ENCODE measurements around the gene C17orf67. TPM values are rescaled to one million over a fixed set of nuclear protein-coding genes. Genes with fewer than 3 reads are reported as not detected.

Gene C17orf67
- polyA plus RNA-seq, 1 donor from 2014 or later, result 0.15 TPM

DNA sequence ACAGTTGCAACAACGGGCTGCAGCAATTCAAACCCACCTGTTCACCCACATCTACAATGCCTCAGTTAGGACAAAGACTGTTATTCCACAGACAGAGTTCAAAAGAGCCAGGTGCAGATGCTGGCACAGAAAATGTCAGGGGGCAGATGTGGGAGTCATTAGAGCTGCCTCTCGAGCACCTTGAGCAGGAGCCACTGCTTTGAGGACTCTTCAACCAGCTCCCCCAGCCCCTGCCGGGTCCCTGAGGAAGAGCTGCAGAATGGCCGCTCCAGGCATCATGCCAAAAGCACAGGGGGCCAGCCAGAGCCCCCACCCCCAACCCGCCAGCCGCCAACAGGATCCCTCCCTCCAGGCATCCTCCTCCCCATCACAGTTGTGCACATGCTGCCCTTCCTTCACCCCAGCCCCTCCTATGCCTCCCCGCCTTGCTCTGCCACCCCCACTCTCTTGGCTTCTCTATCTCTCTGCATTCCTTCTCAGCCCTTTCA, 20.8 kb downstream of the C17orf67 start:
- Histone ChIP-seq H3F3A (ENCODE audit: insufficient read depth, low read length, poor library complexity, severe bottlenecking) (no peaks in the 10 kb centered on the region), H4K20me1 (ENCODE audit: insufficient read depth) (no peaks in the 10 kb centered on the region), H3K4me3 (ENCODE audit: low read length) (no peak overlapping the region), H3K9ac (ENCODE audit: low read length) (no peak overlapping the region), H3K9me3 (ENCODE audit: low read length) (no peaks in the 10 kb centered on the region), H3K4me2 (ENCODE audit: low read length) (no peak overlapping the region), H3K9me2 (ENCODE audit: insufficient read depth, low read length) (no peaks in the 10 kb centered on the region), H3K27me3 (ENCODE audit: insufficient read depth, low read depth, low read length) (no peaks in the 10 kb centered on the region), H3K79me2 (replicated peaks; ENCODE audit: insufficient read depth, low read length) (no peaks in the 10 kb centered on the region), H3K36me3 (ENCODE audit: insufficient read depth, low read length) (no peaks in the 10 kb centered on the region), H3K27ac (ENCODE audit: low read length) (no peak overlapping the region), H2AFZ (ENCODE audit: low read depth, low read length) (no peak overlapping the region)
- TF ChIP-seq TAF1 (IDR thresholded peaks at IDR 0.05; ENCODE audit: low read depth), result no peak
- TF ChIP-seq SMC3 (conservative IDR thresholded peaks at IDR 0.05; ENCODE audit: poor library complexity), result no peak
- no peak for TF ChIP-seq RAD21 (conservative IDR thresholded peaks at IDR 0.05)
- TF ChIP-seq, protein P1, sequence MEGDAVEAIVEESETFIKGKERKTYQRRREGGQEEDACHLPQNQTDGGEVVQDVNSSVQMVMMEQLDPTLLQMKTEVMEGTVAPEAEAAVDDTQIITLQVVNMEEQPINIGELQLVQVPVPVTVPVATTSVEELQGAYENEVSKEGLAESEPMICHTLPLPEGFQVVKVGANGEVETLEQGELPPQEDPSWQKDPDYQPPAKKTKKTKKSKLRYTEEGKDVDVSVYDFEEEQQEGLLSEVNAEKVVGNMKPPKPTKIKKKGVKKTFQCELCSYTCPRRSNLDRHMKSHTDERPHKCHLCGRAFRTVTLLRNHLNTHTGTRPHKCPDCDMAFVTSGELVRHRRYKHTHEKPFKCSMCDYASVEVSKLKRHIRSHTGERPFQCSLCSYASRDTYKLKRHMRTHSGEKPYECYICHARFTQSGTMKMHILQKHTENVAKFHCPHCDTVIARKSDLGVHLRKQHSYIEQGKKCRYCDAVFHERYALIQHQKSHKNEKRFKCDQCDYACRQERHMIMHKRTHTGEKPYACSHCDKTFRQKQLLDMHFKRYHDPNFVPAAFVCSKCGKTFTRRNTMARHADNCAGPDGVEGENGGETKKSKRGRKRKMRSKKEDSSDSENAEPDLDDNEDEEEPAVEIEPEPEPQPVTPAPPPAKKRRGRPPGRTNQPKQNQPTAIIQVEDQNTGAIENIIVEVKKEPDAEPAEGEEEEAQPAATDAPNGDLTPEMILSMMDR (IDR thresholded peaks at IDR 0.05; ENCODE audit: poor library complexity, severe bottlenecking), result no peak
- no peak for TF ChIP-seq MXI1 (conservative IDR thresholded peaks at IDR 0.05; ENCODE audit: poor library complexity, severe bottlenecking)
- TF ChIP-seq REST (IDR thresholded peaks at IDR 0.05; ENCODE audit: borderline replicate concordance), result no peak
- TF ChIP-seq EZH2 (IDR thresholded peaks at IDR 0.05; ENCODE audit: borderline replicate concordance, insufficient read depth, low read length, poor library complexity, severe bottlenecking), result no peak
- no peak for TF ChIP-seq EP300 (conservative IDR thresholded peaks at IDR 0.05; ENCODE audit: poor library complexity, severe bottlenecking)
- TF ChIP-seq POLR2AphosphoS5 (IDR thresholded peaks at IDR 0.05), result no peak

- no peak overlapping the region for H3K27ac ChIP-seq (ENCODE audit: low read length)
- no peak for TF ChIP-seq EZH2 (IDR thresholded peaks at IDR 0.05; ENCODE audit: borderline replicate concordance, insufficient read depth, low read length, poor library complexity, severe bottlenecking)
- TF ChIP-seq, protein P1 (IDR thresholded peaks at IDR 0.05; ENCODE audit: poor library complexity, severe bottlenecking), result no peak
- H3K9me3 ChIP-seq (ENCODE audit: low read length), result no peaks in the 10 kb centered on the region
- no peaks in the 10 kb centered on the region for H4K20me1 ChIP-seq (ENCODE audit: insufficient read depth)
- H3K9ac ChIP-seq (ENCODE audit: low read length), result no peak overlapping the region
- no peaks in the 10 kb centered on the region for H3K79me2 ChIP-seq (replicated peaks; ENCODE audit: insufficient read depth, low read length)
- H3K36me3 ChIP-seq (ENCODE audit: insufficient read depth, low read length), result no peaks in the 10 kb centered on the region
- H3K9me2 ChIP-seq (ENCODE audit: insufficient read depth, low read length), result no peaks in the 10 kb centered on the region
- no peaks in the 10 kb centered on the region for H3K27me3 ChIP-seq (ENCODE audit: insufficient read depth, low read depth, low read length)
- no peak overlapping the region for H3K4me3 ChIP-seq (ENCODE audit: low read length)
- H3K4me2 ChIP-seq (ENCODE audit: low read length), result no peak overlapping the region
- no peaks in the 10 kb centered on the region for H3F3A ChIP-seq (ENCODE audit: insufficient read depth, low read length, poor library complexity, severe bottlenecking)
- no peak overlapping the region for H2AFZ ChIP-seq (ENCODE audit: low read depth, low read length)
Observed at GRCh38 chr17:56810891-56811775, 22.6 kb downstream of the C17orf67 start.

Measured in neural cell (in vitro differentiated cells).